ENCODE measurements around the gene TMEM132C.

Gene TMEM132C

DNA sequence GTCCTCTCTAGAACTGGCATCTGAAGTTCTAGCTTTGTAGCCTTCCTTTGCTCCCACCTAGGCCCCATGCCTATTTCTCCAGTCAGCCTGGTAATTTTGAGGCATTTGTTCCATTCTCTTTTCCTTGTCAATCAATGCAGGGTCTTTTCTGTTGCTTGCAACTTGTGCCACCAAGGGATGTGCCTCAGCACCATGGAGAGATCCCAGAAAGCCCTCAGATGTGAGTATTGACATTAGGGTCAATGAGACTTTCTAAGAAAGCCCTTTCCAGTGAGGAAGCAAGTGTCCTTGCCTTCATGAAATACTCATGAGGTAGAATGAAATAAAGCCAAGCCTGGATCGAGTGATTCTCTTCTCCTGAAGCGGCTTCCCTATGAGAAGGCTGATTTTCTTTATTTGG, 342.9 kb downstream of the TMEM132C start:
- no peak for DNase-seq (ENCODE audit: low read depth in 1 of 2, low spot score in 1 of 2)
- TF ChIP-seq JUND (IDR thresholded peaks at IDR 0.05; ENCODE audit: low read depth): no peak
- in situ Hi-C loops (cut with HindIII; ENCODE audit: low pct_unique_long_range_greater_than_20kb, low sequenced_read_pairs): no loop called here

- no peak for TF ChIP-seq JUND (IDR thresholded peaks at IDR 0.05; ENCODE audit: low read depth)
- no peak for DNase-seq (ENCODE audit: low read depth in 1 of 2, low spot score in 1 of 2)
- in situ Hi-C loops (cut with HindIII; ENCODE audit: low pct_unique_long_range_greater_than_20kb, low sequenced_read_pairs): no loop called here
Observed at GRCh38 chr12:128611736-128612135, 344.8 kb downstream of the TMEM132C start.

DNA sequence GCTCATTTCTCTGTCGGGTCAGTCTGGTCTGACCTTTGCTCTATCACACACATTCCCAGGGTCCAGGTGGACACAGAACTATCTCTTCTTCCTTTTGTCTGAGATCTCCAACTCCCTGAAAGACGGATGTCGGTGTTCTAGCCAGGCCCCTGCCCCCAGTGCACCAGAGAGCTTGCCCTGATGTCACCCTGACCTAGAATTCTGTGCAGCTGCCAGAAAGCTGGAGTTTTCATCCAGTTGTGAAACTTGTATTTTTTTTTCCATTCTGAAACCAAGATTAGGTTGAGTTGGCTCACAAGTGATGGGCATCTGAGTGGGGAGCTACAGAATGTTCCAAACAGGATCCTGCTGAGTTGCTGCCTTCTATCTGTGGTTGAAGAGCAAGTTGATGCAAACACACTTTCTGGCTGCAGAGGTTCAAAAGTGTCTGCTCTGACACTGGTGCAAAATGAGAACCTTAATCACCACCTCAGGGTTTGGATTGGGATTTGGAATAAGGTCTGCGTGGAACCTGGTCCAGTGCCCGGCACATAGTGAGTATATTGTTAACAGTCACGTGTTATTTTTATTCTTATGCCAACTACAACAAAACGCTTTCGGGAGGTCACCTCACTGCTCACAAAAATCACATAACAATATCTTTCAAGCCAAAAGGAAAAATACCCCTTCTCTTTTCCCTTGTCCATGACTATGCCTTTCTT, 345.3 kb downstream of the TMEM132C start:
- in situ Hi-C loops (cut with HindIII; ENCODE audit: low pct_unique_long_range_greater_than_20kb, low sequenced_read_pairs): no loop called here
- no peak for DNase-seq (ENCODE audit: low read depth in 1 of 2, low spot score in 1 of 2)
- TF ChIP-seq JUND (IDR thresholded peaks at IDR 0.05; ENCODE audit: low read depth): no peak

DNA sequence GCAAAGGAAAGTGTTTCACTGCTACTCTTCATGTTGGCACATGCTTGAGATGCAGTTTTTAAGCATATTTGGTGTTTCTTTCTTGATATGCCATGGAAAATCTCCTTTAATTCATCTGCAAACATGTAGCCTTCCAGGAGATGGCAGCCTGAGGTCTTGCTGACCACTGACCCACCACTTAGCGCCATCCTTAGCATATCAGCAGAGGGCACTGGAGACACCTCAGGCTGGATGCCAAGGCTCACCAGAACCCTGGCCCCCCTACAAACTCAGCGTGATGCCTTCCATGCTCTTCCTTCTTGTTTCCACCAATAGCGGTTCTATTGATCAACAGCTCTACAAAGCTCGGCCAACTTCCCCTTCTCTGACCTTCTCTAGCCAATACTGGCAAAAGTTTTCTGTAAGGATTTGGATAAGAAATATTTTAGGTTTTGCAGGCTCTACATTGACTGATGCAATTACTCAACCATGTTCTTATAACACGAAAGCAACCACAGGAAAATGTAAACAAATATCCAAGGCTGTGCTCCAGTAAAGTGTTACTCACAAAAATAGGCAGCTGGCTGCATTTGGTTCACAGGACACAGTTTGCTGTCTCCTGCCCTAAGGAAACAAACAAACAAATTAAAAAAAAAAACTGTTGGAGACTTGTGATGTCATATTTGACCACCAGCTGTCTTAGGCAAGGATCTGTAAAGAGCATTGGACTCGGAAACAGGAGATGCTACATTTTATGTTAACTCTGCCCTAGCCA, 347.0 kb downstream of the TMEM132C start:
- no peak for TF ChIP-seq JUND (IDR thresholded peaks at IDR 0.05; ENCODE audit: low read depth)
- no peak for DNase-seq (ENCODE audit: low read depth in 1 of 2, low spot score in 1 of 2)
- in situ Hi-C loops (cut with HindIII; ENCODE audit: low pct_unique_long_range_greater_than_20kb, low sequenced_read_pairs): no loop called here

GRCh38 chr12:128617304-128617833, 350.4 kb downstream of the TMEM132C start:
- in situ Hi-C loops (cut with HindIII; ENCODE audit: low pct_unique_long_range_greater_than_20kb, low sequenced_read_pairs): no loop called here
- TF ChIP-seq JUND (IDR thresholded peaks at IDR 0.05; ENCODE audit: low read depth): no peak
- no peak for DNase-seq (ENCODE audit: low read depth in 1 of 2, low spot score in 1 of 2)

DNA sequence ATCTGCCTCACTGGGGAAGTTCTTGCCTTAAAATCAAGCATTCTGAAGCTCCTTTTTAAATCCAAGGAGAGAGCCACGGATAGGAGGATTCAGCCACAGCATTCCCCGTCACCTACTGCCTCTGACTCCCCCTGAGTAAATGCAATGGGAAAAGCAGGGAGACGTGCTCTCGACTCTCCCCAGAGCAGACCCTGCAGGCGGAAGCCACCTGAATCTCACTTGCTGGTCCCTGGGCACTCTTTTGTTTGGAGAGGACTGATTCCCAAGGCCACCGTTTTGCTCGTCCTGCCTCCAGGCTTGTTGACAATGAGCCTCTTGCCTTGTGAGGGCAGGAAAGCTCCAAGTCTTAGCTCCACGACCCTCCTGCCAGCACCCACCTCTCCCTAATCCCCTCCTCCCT, 352.3 kb downstream of the TMEM132C start:
- DNase-seq (ENCODE audit: low read depth in 1 of 2, low spot score in 1 of 2): no peak
- TF ChIP-seq JUND (IDR thresholded peaks at IDR 0.05; ENCODE audit: low read depth): no peak
- in situ Hi-C loops (cut with HindIII; ENCODE audit: low pct_unique_long_range_greater_than_20kb, low sequenced_read_pairs): no loop called here

GRCh38 chr12:128621304-128621703, 354.3 kb downstream of the TMEM132C start:
- TF ChIP-seq JUND (IDR thresholded peaks at IDR 0.05; ENCODE audit: low read depth): no peak
- no peak for DNase-seq (ENCODE audit: low read depth in 1 of 2, low spot score in 1 of 2)
- in situ Hi-C loops (cut with HindIII; ENCODE audit: low pct_unique_long_range_greater_than_20kb, low sequenced_read_pairs): no loop called here

- TF ChIP-seq JUND (IDR thresholded peaks at IDR 0.05; ENCODE audit: low read depth): no peak
- no peak for DNase-seq (ENCODE audit: low read depth in 1 of 2, low spot score in 1 of 2)
- in situ Hi-C loops (cut with HindIII; ENCODE audit: low pct_unique_long_range_greater_than_20kb, low sequenced_read_pairs): no loop called here
Observed at GRCh38 chr12:128623748-128624147, 356.8 kb downstream of the TMEM132C start.

DNA sequence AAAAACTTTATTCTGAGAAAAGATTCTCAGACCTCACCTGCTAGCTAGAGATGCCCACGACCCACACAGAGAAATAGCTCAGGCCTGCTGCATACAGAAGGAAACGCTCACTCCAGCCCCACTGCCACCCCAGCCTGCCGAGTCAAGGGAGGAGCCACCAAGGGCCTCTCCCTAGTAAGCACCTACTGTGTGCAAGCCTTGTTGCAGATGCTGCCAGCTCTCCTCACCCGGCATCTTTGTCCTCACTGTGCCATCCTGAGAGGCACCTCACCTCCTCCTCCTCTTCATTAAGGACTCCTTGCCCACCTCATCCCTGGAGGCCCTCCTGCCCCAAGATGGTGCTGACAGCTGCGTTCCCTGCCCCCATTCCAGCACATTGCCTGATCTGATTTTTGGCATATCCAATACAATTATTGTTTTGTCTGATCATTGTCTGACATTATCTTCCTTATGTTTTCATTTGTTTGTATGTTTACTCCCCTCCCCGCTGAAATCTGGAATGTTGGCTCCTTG, 359.9 kb downstream of the TMEM132C start:
- DNase-seq (ENCODE audit: low read depth in 1 of 2, low spot score in 1 of 2): no peak
- TF ChIP-seq JUND (IDR thresholded peaks at IDR 0.05; ENCODE audit: low read depth): no peak
- in situ Hi-C loops (cut with HindIII; ENCODE audit: low pct_unique_long_range_greater_than_20kb, low sequenced_read_pairs): no loop called here

DNA sequence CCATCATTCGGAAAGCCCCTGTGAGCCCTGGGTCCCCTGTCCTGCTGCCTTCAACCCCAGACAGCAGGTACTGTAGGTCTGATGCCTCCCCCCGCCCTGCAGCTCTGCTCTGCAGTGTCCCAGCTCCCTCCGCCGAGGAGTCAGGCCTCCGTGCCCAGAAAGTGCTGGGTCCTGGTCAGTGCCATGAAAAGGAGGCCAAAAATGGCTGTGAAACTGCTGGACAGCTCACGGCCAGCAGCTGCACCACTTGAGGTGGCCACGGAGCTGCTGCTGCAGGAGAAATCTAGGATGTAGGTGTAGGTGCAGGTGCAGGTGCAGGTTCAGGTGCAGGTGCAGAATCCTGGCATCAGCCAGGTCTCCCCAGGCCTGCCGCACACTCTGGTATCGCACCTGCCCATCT, 360.7 kb downstream of the TMEM132C start:
- no peak for TF ChIP-seq JUND (IDR thresholded peaks at IDR 0.05; ENCODE audit: low read depth)
- in situ Hi-C loops (cut with HindIII; ENCODE audit: low pct_unique_long_range_greater_than_20kb, low sequenced_read_pairs): no loop called here
- DNase-seq (ENCODE audit: low read depth in 1 of 2, low spot score in 1 of 2): no peak

GRCh38 chr12:128629979-128630378, 363.0 kb downstream of the TMEM132C start:
- DNase-seq (ENCODE audit: low read depth in 1 of 2, low spot score in 1 of 2): no peak
- TF ChIP-seq JUND (IDR thresholded peaks at IDR 0.05; ENCODE audit: low read depth): no peak
- in situ Hi-C loops (cut with HindIII; ENCODE audit: low pct_unique_long_range_greater_than_20kb, low sequenced_read_pairs): no loop called here

GRCh38 chr12:128637642-128638606, 371.0 kb downstream of the TMEM132C start:
- DNase-seq (ENCODE audit: low read depth in 1 of 2, low spot score in 1 of 2): no peak
- no peak for TF ChIP-seq JUND (IDR thresholded peaks at IDR 0.05; ENCODE audit: low read depth)
- in situ Hi-C loops (cut with HindIII; ENCODE audit: low pct_unique_long_range_greater_than_20kb, low sequenced_read_pairs): no loop called here
